HL-60 (cell line): ENCODE data around the gene THEM4.

Experiments
- CTCF ChIP-seq: IDR thresholded peaks from one replicate; pipeline ENCODE4 v1.5.1; 2011; ENCODE audit warnings: low read length, control low read depth, inconsistent platforms; ENCODE audit not compliant: insufficient read depth
- GABPA ChIP-seq: IDR thresholded peaks from 2 replicates; pipeline ENCODE4 v1.6.1; 2012; ENCODE audit warnings: low read depth
- POLR2AphosphoS5 ChIP-seq: IDR thresholded peaks from 2 replicates; pipeline ENCODE4 v1.6.1; 2012; ENCODE audit warnings: low read depth
- REST ChIP-seq: IDR thresholded peaks from 2 replicates; pipeline ENCODE4 v1.6.1; 2012; ENCODE audit warnings: low read depth; ENCODE audit not compliant: insufficient replicate concordance
- SPI1 ChIP-seq: IDR thresholded peaks from 2 replicates; pipeline ENCODE4 v1.6.1; 2012; ENCODE audit warnings: low read depth, mild to moderate bottlenecking, borderline replicate concordance

DNA sequence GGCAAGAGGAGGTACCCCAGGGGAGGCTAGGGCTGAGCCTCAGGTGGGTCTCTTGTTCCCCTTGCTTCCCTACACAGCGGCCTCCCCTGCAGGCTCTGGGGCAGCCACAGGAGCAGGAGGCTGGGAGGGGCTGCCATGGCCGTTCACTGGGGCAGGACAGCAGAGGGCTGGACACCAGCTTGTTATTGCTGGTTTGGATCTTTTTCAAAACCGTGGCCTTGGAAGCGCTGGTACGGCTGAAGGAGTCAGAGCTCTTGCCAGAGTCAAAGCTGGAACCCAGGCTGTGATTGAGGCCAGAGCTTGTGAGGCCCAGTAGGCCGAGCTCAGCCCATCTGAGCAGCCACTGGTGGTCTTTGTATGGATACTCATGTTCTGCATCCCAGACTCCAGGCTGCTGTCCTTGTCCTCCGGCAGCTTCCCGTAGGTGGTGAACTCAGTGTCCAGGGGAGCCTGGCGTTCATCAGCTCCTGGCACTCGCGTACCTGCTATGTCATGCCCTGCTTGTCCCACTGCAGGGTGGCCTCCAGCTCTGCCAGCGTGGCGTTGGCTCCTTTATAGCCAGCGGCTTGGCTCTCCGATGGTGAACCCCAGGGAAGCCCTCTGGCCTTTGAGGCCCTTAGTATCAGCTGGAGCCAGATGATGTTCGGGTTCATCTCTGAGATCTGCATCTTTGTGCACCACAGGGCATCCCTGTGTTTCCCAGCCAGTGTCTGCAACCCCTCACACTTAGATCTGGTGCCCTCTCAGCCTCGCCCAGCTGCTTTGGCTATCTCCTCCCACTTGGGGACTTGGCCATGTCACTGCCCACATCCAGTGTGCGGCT is 40.3 kb upstream of the THEM4 start:
- TF ChIP-seq REST (no peak), POLR2AphosphoS5 (no peak), CTCF (no peak), SPI1 (no peak), GABPA (no peak)
